GM19099 (cell line): ENCODE measurements around the gene NEUROG1.

Source experiments
- POLR2A ChIP-seq: IDR thresholded peaks from 3 replicates; pipeline ENCODE4 v1.6.1; 2011; ENCODE audit warnings: low read depth; ENCODE audit not compliant: insufficient read length; ENCODE audit errors: extremely low read depth

Gene NEUROG1

GRCh38 chr5:135492319-135492626 is 43.5 kb downstream of the NEUROG1 start:
- no peak for TF ChIP-seq POLR2A

- TF ChIP-seq POLR2A = no peak
Measured at GRCh38 chr5:135491552-135492318, 44.0 kb downstream of the NEUROG1 start.

GRCh38 chr5:135491038-135491551 is 44.7 kb downstream of the NEUROG1 start:
- TF ChIP-seq POLR2A = no peak

GRCh38 chr5:135490245-135491037 is 45.3 kb downstream of the NEUROG1 start:
- no peak for TF ChIP-seq POLR2A

- no peak for TF ChIP-seq POLR2A
Measured at GRCh38 chr5:135489466-135490244, 46.1 kb downstream of the NEUROG1 start.

GRCh38 chr5:135488727-135489465 is 46.9 kb downstream of the NEUROG1 start:
- TF ChIP-seq POLR2A = no peak

- TF ChIP-seq POLR2A = no peak
Measured at GRCh38 chr5:135487839-135488514, 47.8 kb downstream of the NEUROG1 start.

- no peak for TF ChIP-seq POLR2A
Measured at GRCh38 chr5:135487037-135487395, 48.7 kb downstream of the NEUROG1 start.

GRCh38 chr5:135486131-135487036 is 49.4 kb downstream of the NEUROG1 start:
- no peak for TF ChIP-seq POLR2A

GRCh38 chr5:135484674-135485086 is 51.1 kb downstream of the NEUROG1 start:
- no peak for TF ChIP-seq POLR2A
